ENCODE measurements around the gene RAP2A. TPM values are rescaled to one million over a fixed set of nuclear protein-coding genes. Genes with fewer than 3 reads are reported as not detected.
A peak's percentile ranks its signal among the peaks of the same experiment; 100 is the strongest.

Gene RAP2A
- total RNA-seq, 6 experiments from 2014 or later = 14.7 to 21.6 (median 18.5) TPM

GRCh38 chr13:97435323-97435722 lies 1.4 kb downstream of the RAP2A start:
- H3K4me3 Mint-ChIP-seq = peak overlapping the region; percentile 99
- no peak for DNase-seq
- H3K36me3 Mint-ChIP-seq (ENCODE audit: low read depth) = no peaks in the 10 kb centered on the region
- TF ChIP-seq CTCF (IDR thresholded peaks at IDR 0.05) = no peak
- H3K9me3 Mint-ChIP-seq = no peaks in the 10 kb centered on the region
- H3K27ac Mint-ChIP-seq = no peak overlapping the region
- H3K4me1 Mint-ChIP-seq (ENCODE audit: low read depth) = peaks cover 36% of the 10 kb centered on the region
- H3K27me3 Mint-ChIP-seq (ENCODE audit: insufficient read depth) = peaks cover 2% of the 10 kb centered on the region; the same call in 1 of the 2 replicates

GRCh38 chr13:97435794-97436193 lies 1.8 kb downstream of the RAP2A start:
- Mint-ChIP-seq H3K4me3 (peak overlapping the region; percentile 99), H3K27me3 (ENCODE audit: insufficient read depth) (peaks cover 2% of the 10 kb centered on the region; the same call in 1 of the 2 replicates), H3K27ac (peak overlapping the region; percentile 10; the same call in 1 of the 2 replicates), H3K4me1 (ENCODE audit: low read depth) (peaks cover 31% of the 10 kb centered on the region), H3K36me3 (ENCODE audit: low read depth) (no peaks in the 10 kb centered on the region), H3K9me3 (no peaks in the 10 kb centered on the region)
- DNase-seq = peak; percentile 10
- TF ChIP-seq CTCF (IDR thresholded peaks at IDR 0.05) = no peak

GRCh38 chr13:97436845-97437244 lies 2.9 kb downstream of the RAP2A start:
- H3K27me3 Mint-ChIP-seq (ENCODE audit: insufficient read depth) = peaks cover 2% of the 10 kb centered on the region; the same call in 1 of the 2 replicates
- H3K36me3 Mint-ChIP-seq (ENCODE audit: low read depth) = no peaks in the 10 kb centered on the region
- no peak for DNase-seq
- no peak overlapping the region for H3K27ac Mint-ChIP-seq
- H3K9me3 Mint-ChIP-seq = no peaks in the 10 kb centered on the region
- TF ChIP-seq CTCF (IDR thresholded peaks at IDR 0.05) = no peak
- H3K4me1 Mint-ChIP-seq (ENCODE audit: low read depth) = peaks cover 21% of the 10 kb centered on the region
- H3K4me3 Mint-ChIP-seq = peak overlapping the region; percentile 99; the same call in 1 of the 2 replicates

GRCh38 chr13:97437729-97438128 lies 3.8 kb downstream of the RAP2A start:
- no peaks in the 10 kb centered on the region for H3K36me3 Mint-ChIP-seq (ENCODE audit: low read depth)
- H3K4me1 Mint-ChIP-seq (ENCODE audit: low read depth) = peaks cover 14% of the 10 kb centered on the region
- no peak overlapping the region for H3K4me3 Mint-ChIP-seq
- DNase-seq = no peak
- no peak for TF ChIP-seq CTCF (IDR thresholded peaks at IDR 0.05)
- H3K27me3 Mint-ChIP-seq (ENCODE audit: insufficient read depth) = peaks cover 2% of the 10 kb centered on the region; the same call in 1 of the 2 replicates
- no peak overlapping the region for H3K27ac Mint-ChIP-seq
- no peaks in the 10 kb centered on the region for H3K9me3 Mint-ChIP-seq

- Mint-ChIP-seq H3K9me3 (no peaks in the 10 kb centered on the region), H3K27me3 (ENCODE audit: insufficient read depth) (peaks cover 2% of the 10 kb centered on the region; the same call in 1 of the 2 replicates), H3K27ac (no peak overlapping the region), H3K4me1 (ENCODE audit: low read depth) (peaks cover 14% of the 10 kb centered on the region), H3K36me3 (ENCODE audit: low read depth) (no peaks in the 10 kb centered on the region), H3K4me3 (no peak overlapping the region)
- TF ChIP-seq CTCF (IDR thresholded peaks at IDR 0.05) = no peak
- DNase-seq = no peak
Observed at GRCh38 chr13:97438856-97439595, 5.1 kb downstream of the RAP2A start.

Data from HFFc6 (cell line).